IMR-90 (cell line): ENCODE results near the gene MORF4L1. TPM values are rescaled to one million over a fixed set of nuclear protein-coding genes. Genes with fewer than 3 reads are reported as not detected.

Experiments
- ATAC-seq: fragments of 200-7000 bp; cut with Tn5 transposase; 2 replicates; pipeline ENCODE4 v1.9.1; 2020; ENCODE audit warnings: low read depth, mild to moderate bottlenecking, moderate library complexity
- BruUV-seq: library from RNA; stranded (reverse); fragments of 400-500 nt; replicated peaks from 2 replicates; lab custom pipeline; 2021; lab: Mats Ljungman, UMichigan
- CTCF ChIA-PET: fragments of 300-600 bp; formaldehyde crosslinking; extraction: SDS; loops from one replicate; lab custom pipeline; 2021; ENCODE audit warnings: antibody characterized with exemption; lab: Yijun Ruan, JAX
- POLR2A ChIA-PET: fragments of 300-600 bp; sonication (Branson Sonifier 250); formaldehyde crosslinking; loops from one replicate; lab custom pipeline; 2022; ENCODE audit warnings: antibody characterized with exemption; ENCODE audit not compliant: unreplicated experiment; lab: Charles Lee
- DNase-seq: peaks from one replicate; pipeline ENCODE4 v3.0.0; 2013
- H2AFZ ChIP-seq: replicated peaks from 2 replicates; pipeline ENCODE3; 2013; ENCODE audit warnings: low read length, mild to moderate bottlenecking; ENCODE audit not compliant: poor library complexity
- H2AK5ac ChIP-seq: 2 replicates; pipeline ENCODE4 v1.6.1; 2013; ENCODE audit warnings: low read depth, low read length, inconsistent platforms
- H2AK9ac ChIP-seq: replicated peaks from 2 replicates; pipeline ENCODE3; 2013; ENCODE audit warnings: mild to moderate bottlenecking, low read depth, low read length, moderate library complexity; ENCODE audit not compliant: poor library complexity
- H2BK120ac ChIP-seq: 2 replicates; pipeline ENCODE4 v1.6.1; 2013; ENCODE audit warnings: low read depth, low read length, inconsistent platforms
- H2BK15ac ChIP-seq: 3 replicates; pipeline ENCODE4 v1.6.1; 2013; ENCODE audit warnings: low read depth, low read length, inconsistent platforms
- H2BK20ac ChIP-seq: 2 replicates; pipeline ENCODE4 v1.6.1; 2013; ENCODE audit warnings: low read depth, mild to moderate bottlenecking, inconsistent platforms, low read length, moderate library complexity
- H2BK5ac ChIP-seq: 2 replicates; pipeline ENCODE4 v1.6.1; 2013; ENCODE audit warnings: mild to moderate bottlenecking, low read depth, low read length, inconsistent platforms; ENCODE audit not compliant: poor library complexity, severe bottlenecking
- H3K14ac ChIP-seq: replicated peaks from 2 replicates; pipeline ENCODE4 v1.6.1; 2013; ENCODE audit warnings: low read depth, low read length, inconsistent platforms
- H3K18ac ChIP-seq: 2 replicates; pipeline ENCODE4 v1.6.1; 2013; ENCODE audit warnings: low read depth, low read length, control low read depth
- H3K23ac ChIP-seq: 2 replicates; pipeline ENCODE4 v1.6.1; 2013; ENCODE audit warnings: low read depth, low read length, inconsistent platforms
- H3K27ac ChIP-seq: 2 replicates; pipeline ENCODE4 v1.5.1; 2013; ENCODE audit warnings: mild to moderate bottlenecking, control low read depth, low read length; ENCODE audit not compliant: insufficient read depth
- H3K27me3 ChIP-seq: 2 replicates; pipeline ENCODE4 v1.6.1; 2013; ENCODE audit warnings: low read length; ENCODE audit not compliant: control insufficient read depth, insufficient read depth
- H3K36me3 ChIP-seq: 2 replicates; pipeline ENCODE4 v1.6.1; 2013; ENCODE audit warnings: low read length, mixed read lengths; ENCODE audit not compliant: control insufficient read depth, insufficient read depth
- H3K4ac ChIP-seq: 2 replicates; pipeline ENCODE4 v1.6.1; 2013; ENCODE audit warnings: low read depth, low read length, inconsistent platforms
- H3K4me1 ChIP-seq: 2 replicates; pipeline ENCODE4 v1.6.1; 2013; ENCODE audit warnings: low read length, mixed read lengths; ENCODE audit not compliant: control insufficient read depth, insufficient read depth
- H3K4me2 ChIP-seq: 2 replicates; pipeline ENCODE4 v1.6.1; 2013; ENCODE audit warnings: low read depth, mild to moderate bottlenecking, control low read depth, low read length, moderate library complexity
- H3K4me3 ChIP-seq: 2 replicates; pipeline ENCODE4 v1.5.1; 2013; ENCODE audit warnings: low read depth, mild to moderate bottlenecking, control low read depth, low read length, moderate library complexity; ENCODE audit not compliant: insufficient read depth
- H3K56ac ChIP-seq: 2 replicates; pipeline ENCODE4 v1.6.1; 2013; ENCODE audit warnings: low read length, inconsistent platforms; ENCODE audit not compliant: insufficient read depth; ENCODE audit errors: extremely low read depth
- H3K79me1 ChIP-seq, 2 experiments: 2 replicates each; pipeline ENCODE4 v1.6.1; 2013; ENCODE audit warnings: low read length in 2 of 2, inconsistent platforms in 1 of 2, low read depth in 1 of 2
- H3K9ac ChIP-seq: 2 replicates; pipeline ENCODE4 v1.6.1; 2013; ENCODE audit warnings: low read depth, low read length, control low read depth
- H3K9me1 ChIP-seq: 2 replicates; pipeline ENCODE4 v1.6.1; 2013; ENCODE audit warnings: low read length, inconsistent platforms; ENCODE audit not compliant: insufficient read depth
- H3K9me3 ChIP-seq: 2 replicates; pipeline ENCODE4 v1.6.1; 2013; ENCODE audit warnings: low read length; ENCODE audit not compliant: control insufficient read depth, insufficient read depth
- H4K20me1 ChIP-seq: 2 replicates; pipeline ENCODE4 v1.6.1; 2013; ENCODE audit warnings: low read length, inconsistent platforms; ENCODE audit not compliant: insufficient read depth
- H4K5ac ChIP-seq: 2 replicates; pipeline ENCODE4 v1.6.1; 2013; ENCODE audit warnings: mild to moderate bottlenecking, low read depth, low read length, control low read depth
- H4K8ac ChIP-seq, 2 experiments: 2 replicates each; pipeline ENCODE4 v1.6.1; 2013; ENCODE audit warnings: low read depth in 2 of 2, low read length in 2 of 2, control low read depth in 1 of 2, inconsistent platforms in 1 of 2
- H4K91ac ChIP-seq: 2 replicates; pipeline ENCODE4 v1.6.1; 2013; ENCODE audit warnings: low read depth, low read length, inconsistent platforms; ENCODE audit not compliant: insufficient read depth
- BHLHE40 ChIP-seq: fragments of 150-350 bp; IDR thresholded peaks from 2 replicates; pipeline ENCODE4 v1.6.1; 2016; ENCODE audit warnings: mild to moderate bottlenecking, low read depth, low read length
- CEBPB ChIP-seq: IDR thresholded peaks from 2 replicates; pipeline ENCODE4 v1.6.1; 2012; ENCODE audit warnings: low read depth, low read length, improper control_type of control experiment
- CHD1 ChIP-seq: IDR thresholded peaks from 2 replicates; pipeline ENCODE4 v1.6.1; 2012; ENCODE audit warnings: low read depth, low read length, improper control_type of control experiment
- FOS ChIP-seq: fragments of 150-350 bp; IDR thresholded peaks from 2 replicates; pipeline ENCODE4 v1.6.1; 2016; ENCODE audit warnings: low read depth, low read length
- MAFK ChIP-seq: IDR thresholded peaks from 2 replicates; pipeline ENCODE4 v1.6.1; 2012; ENCODE audit warnings: low read depth, low read length, improper control_type of control experiment
- MAZ ChIP-seq: IDR thresholded peaks from 2 replicates; pipeline ENCODE4 v1.6.1; 2012; ENCODE audit warnings: low read depth, mild to moderate bottlenecking, low read length, improper control_type of control experiment, moderate library complexity, borderline replicate concordance
- MXI1 ChIP-seq: IDR thresholded peaks from 2 replicates; pipeline ENCODE4 v1.6.1; 2012; ENCODE audit warnings: low read depth, mild to moderate bottlenecking, low read length, moderate library complexity, borderline replicate concordance
- NFE2L2 ChIP-seq: fragments of 150-350 bp; IDR thresholded peaks from 2 replicates; pipeline ENCODE4 v1.6.1; 2016; ENCODE audit warnings: low read depth, mild to moderate bottlenecking, low read length
- POLR2A ChIP-seq: IDR thresholded peaks from 2 replicates; pipeline ENCODE4 v1.6.1; 2012; ENCODE audit warnings: mild to moderate bottlenecking, low read depth, low read length
- RAD21 ChIP-seq: IDR thresholded peaks from 2 replicates; pipeline ENCODE4 v1.6.1; 2012; ENCODE audit warnings: low read length, improper control_type of control experiment
- RCOR1 ChIP-seq: IDR thresholded peaks from 2 replicates; pipeline ENCODE4 v1.6.1; 2012; ENCODE audit warnings: mild to moderate bottlenecking, low read length, improper control_type of control experiment; ENCODE audit not compliant: insufficient replicate concordance
- RFX5 ChIP-seq: IDR thresholded peaks from 2 replicates; pipeline ENCODE4 v1.8.0; 2012; ENCODE audit warnings: low read depth, mild to moderate bottlenecking, low read length, moderate library complexity
- SMC3 ChIP-seq: fragments of 150-350 bp; IDR thresholded peaks from 2 replicates; pipeline ENCODE4 v1.6.1; 2016; ENCODE audit warnings: low read depth, mild to moderate bottlenecking, antibody characterized with exemption, low read length, moderate library complexity
- WGBS, 2 experiments: methylation state at CpG; one replicate each; pipeline versions ENCODE4 v1.1.5 to v1.1.7; 2013; ENCODE audit warnings: missing lambda C conversion rate in 2 of 2; ENCODE audit not compliant: insufficient read length in 1 of 2; ENCODE audit errors: extremely low coverage in 2 of 2; 5-methylcytosine and 5-hydroxymethylcytosine counted together
- dilution Hi-C: fragments of 300-500 bp; cut with HindIII; formaldehyde crosslinking; loops from one replicate; pipeline ENCODE4 v1.14.3; 2018; ENCODE audit warnings: low sequenced_read_pairs; ENCODE audit not compliant: unreplicated experiment
- in situ Hi-C: fragments of 300-500 bp; cut with MboI; formaldehyde crosslinking; loops from 3 replicates; pipeline ENCODE4 v1.14.3; 2019; ENCODE audit warnings: low sequenced_read_pairs, inconsistent platforms, mixed read lengths
- intact Hi-C: fragments of 100-400 bp; cut with micrococcal nuclease; formaldehyde crosslinking; loops from 2 replicates; pipeline ENCODE4 v1.10.0; 2022
- polyA plus RNA-seq, 3 experiments: library from polyadenylated mRNA; depleted of rRNA; stranded (reverse); fragments of >200 nt; gene quantifications; 2 replicates each; pipeline ENCODE4 v1.2.3, GENCODE V29; 2012; ENCODE audit warnings: low replicate concordance in 1 of 3
- total RNA-seq: library from RNA; depleted of rRNA; stranded (reverse); fragments of >200 nt; gene quantifications from 2 replicates; pipeline ENCODE4 v1.2.3, GENCODE V29; 2012
- TF ChIP-seq, protein P1 (sequence below): conservative IDR thresholded peaks from 2 replicates; pipeline ENCODE4 v1.5.1; 2012; ENCODE audit warnings: mild to moderate bottlenecking, low read depth, low read length, improper control_type of control experiment
- TF ChIP-seq, protein P2 (sequence below): fragments of 150-350 bp; IDR thresholded peaks from 2 replicates; pipeline ENCODE4 v1.6.1; 2016; ENCODE audit warnings: low read depth, mild to moderate bottlenecking, low read length, moderate library complexity, borderline replicate concordance
- TF ChIP-seq, protein P3 (sequence below): fragments of 150-350 bp; IDR thresholded peaks from 2 replicates; pipeline ENCODE4 v1.6.1; 2017; ENCODE audit warnings: mild to moderate bottlenecking, antibody characterized with exemption, low read length, low read depth

The MORF4L1 gene
- total and polyA plus RNA-seq, 2 of the 4 experiments (the other 2 are of a cell fraction) = 217 to 392 TPM

DNA sequence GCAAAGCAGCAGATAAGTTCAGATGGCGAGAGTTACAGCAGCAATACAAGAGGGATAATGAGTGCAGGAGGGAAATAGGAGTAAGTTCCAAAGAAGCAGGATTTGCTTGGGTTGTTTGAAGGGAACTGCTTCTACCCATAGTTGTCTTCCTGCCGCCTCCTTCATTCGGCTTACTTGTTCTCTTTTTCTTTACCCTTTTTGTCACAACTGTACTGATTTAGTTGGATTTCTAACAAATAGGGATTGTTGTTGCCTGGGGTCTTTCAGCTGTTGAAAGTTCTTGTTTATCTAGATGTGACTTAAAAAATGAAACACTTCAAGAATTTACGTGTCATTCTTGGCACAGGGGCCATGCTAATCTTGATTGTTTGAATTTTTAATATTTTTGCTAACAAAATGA is 25.9 kb downstream of the MORF4L1 start:
- in situ Hi-C loops = no loop called here
- no TSS peak for BruUV-seq
- CTCF ChIA-PET = interaction anchor here (0.7 kb wide), 1 partner anchor 130 kb away, joined by 3 read pairs; no protein-coding TSS in a partner anchor

More for the DNA sequence above, 25.9 kb downstream of the MORF4L1 start:
- Histone ChIP-seq H3K23ac (no peak overlapping the region), H3K4ac (no peak overlapping the region), H2AK5ac (no peak overlapping the region), H2BK15ac (no peak overlapping the region), H3K9ac (no peak overlapping the region), H4K5ac (no peak overlapping the region), H3K9me1 (no peaks in the 10 kb centered on the region), H2BK20ac (no peak overlapping the region), H3K4me3 (no peak overlapping the region), H4K20me1 (peaks cover 71% of the 10 kb centered on the region), H4K91ac (no peak overlapping the region), H2AK9ac (no peak overlapping the region), H4K8ac (no peak overlapping the region), H2BK120ac (no peak overlapping the region), H2AFZ (no peak overlapping the region), H3K14ac (no peak overlapping the region), H3K56ac (no peak overlapping the region), H2BK5ac (no peak overlapping the region), H3K4me2 (no peak overlapping the region), H3K36me3 (peaks cover 73% of the 10 kb centered on the region), H3K18ac (no peak overlapping the region), H3K9me3 (no peaks in the 10 kb centered on the region), H3K79me1 (peaks cover 14 to 66% of the 10 kb centered on the region in 2 experiments), H3K4me1 (peaks cover 4% of the 10 kb centered on the region), H3K27me3 (no peaks in the 10 kb centered on the region), H3K27ac (no peak overlapping the region)
- dilution Hi-C loops = no loop called here
- POLR2A ChIA-PET = no interaction called here
- DNase-seq (no peak), ATAC-seq (no peak)
- WGBS, 2 experiments = no CpG with 5 or more reads among the region's 4 CpGs
- no peak for TF ChIP-seq BHLHE40
- no peak for TF ChIP-seq RCOR1
- no peak for TF ChIP-seq POLR2A
- TF ChIP-seq, protein P1, sequence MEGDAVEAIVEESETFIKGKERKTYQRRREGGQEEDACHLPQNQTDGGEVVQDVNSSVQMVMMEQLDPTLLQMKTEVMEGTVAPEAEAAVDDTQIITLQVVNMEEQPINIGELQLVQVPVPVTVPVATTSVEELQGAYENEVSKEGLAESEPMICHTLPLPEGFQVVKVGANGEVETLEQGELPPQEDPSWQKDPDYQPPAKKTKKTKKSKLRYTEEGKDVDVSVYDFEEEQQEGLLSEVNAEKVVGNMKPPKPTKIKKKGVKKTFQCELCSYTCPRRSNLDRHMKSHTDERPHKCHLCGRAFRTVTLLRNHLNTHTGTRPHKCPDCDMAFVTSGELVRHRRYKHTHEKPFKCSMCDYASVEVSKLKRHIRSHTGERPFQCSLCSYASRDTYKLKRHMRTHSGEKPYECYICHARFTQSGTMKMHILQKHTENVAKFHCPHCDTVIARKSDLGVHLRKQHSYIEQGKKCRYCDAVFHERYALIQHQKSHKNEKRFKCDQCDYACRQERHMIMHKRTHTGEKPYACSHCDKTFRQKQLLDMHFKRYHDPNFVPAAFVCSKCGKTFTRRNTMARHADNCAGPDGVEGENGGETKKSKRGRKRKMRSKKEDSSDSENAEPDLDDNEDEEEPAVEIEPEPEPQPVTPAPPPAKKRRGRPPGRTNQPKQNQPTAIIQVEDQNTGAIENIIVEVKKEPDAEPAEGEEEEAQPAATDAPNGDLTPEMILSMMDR = no peak
- TF ChIP-seq SMC3 = no peak
- no peak for TF ChIP-seq CEBPB
- TF ChIP-seq, protein P2, sequence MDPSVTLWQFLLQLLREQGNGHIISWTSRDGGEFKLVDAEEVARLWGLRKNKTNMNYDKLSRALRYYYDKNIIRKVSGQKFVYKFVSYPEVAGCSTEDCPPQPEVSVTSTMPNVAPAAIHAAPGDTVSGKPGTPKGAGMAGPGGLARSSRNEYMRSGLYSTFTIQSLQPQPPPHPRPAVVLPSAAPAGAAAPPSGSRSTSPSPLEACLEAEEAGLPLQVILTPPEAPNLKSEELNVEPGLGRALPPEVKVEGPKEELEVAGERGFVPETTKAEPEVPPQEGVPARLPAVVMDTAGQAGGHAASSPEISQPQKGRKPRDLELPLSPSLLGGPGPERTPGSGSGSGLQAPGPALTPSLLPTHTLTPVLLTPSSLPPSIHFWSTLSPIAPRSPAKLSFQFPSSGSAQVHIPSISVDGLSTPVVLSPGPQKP = no peak
- TF ChIP-seq RAD21 = no peak
- TF ChIP-seq CHD1 = no peak
- no peak for TF ChIP-seq MAZ
- TF ChIP-seq FOS = no peak
- TF ChIP-seq, protein P3, sequence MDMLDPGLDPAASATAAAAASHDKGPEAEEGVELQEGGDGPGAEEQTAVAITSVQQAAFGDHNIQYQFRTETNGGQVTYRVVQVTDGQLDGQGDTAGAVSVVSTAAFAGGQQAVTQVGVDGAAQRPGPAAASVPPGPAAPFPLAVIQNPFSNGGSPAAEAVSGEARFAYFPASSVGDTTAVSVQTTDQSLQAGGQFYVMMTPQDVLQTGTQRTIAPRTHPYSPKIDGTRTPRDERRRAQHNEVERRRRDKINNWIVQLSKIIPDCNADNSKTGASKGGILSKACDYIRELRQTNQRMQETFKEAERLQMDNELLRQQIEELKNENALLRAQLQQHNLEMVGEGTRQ = no peak
- no peak for TF ChIP-seq MAFK
- no peak for TF ChIP-seq NFE2L2
- TF ChIP-seq MXI1 = no peak
- TF ChIP-seq RFX5 = no peak
- intact Hi-C loops = no loop called here
